BE2C (cell line): ENCODE results near the gene KCTD17.

Source experiments
- DNase-seq: peaks from one replicate; pipeline ENCODE4 v3.0.0-alpha.2; 2020
- H3K27me3 ChIP-seq: fragments of 250-450 bp; sonication (Bioruptor Pico); 2 replicates; pipeline ENCODE4 v1.5.1; 2020; ENCODE audit warnings: mild to moderate bottlenecking
- H3K36me3 ChIP-seq: fragments of 250-450 bp; sonication (Bioruptor Pico); 2 replicates; pipeline ENCODE4 v1.5.1; 2020; ENCODE audit warnings: mild to moderate bottlenecking
- H3K4me1 ChIP-seq: fragments of 250-450 bp; sonication (Bioruptor Pico); 2 replicates; pipeline ENCODE4 v1.5.1; 2020
- H3K4me3 ChIP-seq: 2 replicates; pipeline ENCODE4 v1.5.1; 2011; ENCODE audit warnings: low read depth, low read length
- H3K9me3 ChIP-seq: fragments of 250-450 bp; sonication (Bioruptor Pico); 2 replicates; pipeline ENCODE4 v1.5.1; 2020
- TF ChIP-seq, protein P1 (sequence below): IDR thresholded peaks from 2 replicates; pipeline ENCODE4 v1.5.1; 2012; ENCODE audit warnings: mild to moderate bottlenecking, low read depth, low read length

KCTD17 gene

DNA sequence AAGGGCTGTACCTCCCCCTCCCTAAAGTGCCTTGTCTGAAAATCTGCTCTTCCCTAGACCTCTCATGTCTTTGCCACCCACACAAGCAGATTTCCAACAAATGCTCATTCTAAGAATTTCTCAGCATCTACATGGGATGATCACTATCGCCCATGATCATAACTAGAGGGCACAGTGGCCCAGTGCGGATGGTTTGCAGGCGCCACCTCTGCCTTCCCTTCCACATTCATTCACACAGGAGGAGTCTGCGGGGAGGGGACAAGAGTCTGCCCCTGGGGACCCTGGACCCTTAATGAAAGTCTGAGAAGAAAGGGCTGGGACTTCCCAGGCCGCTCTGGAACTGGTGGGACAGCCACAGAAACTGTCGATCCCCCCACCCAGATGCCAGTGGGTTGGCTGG lies 28.9 kb downstream of the KCTD17 start:
- TF ChIP-seq, protein P1, sequence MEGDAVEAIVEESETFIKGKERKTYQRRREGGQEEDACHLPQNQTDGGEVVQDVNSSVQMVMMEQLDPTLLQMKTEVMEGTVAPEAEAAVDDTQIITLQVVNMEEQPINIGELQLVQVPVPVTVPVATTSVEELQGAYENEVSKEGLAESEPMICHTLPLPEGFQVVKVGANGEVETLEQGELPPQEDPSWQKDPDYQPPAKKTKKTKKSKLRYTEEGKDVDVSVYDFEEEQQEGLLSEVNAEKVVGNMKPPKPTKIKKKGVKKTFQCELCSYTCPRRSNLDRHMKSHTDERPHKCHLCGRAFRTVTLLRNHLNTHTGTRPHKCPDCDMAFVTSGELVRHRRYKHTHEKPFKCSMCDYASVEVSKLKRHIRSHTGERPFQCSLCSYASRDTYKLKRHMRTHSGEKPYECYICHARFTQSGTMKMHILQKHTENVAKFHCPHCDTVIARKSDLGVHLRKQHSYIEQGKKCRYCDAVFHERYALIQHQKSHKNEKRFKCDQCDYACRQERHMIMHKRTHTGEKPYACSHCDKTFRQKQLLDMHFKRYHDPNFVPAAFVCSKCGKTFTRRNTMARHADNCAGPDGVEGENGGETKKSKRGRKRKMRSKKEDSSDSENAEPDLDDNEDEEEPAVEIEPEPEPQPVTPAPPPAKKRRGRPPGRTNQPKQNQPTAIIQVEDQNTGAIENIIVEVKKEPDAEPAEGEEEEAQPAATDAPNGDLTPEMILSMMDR: no peak
- no peak for DNase-seq
- Histone ChIP-seq H3K9me3 (no peaks in the 10 kb centered on the region), H3K4me3 (no peak overlapping the region), H3K36me3 (no peaks in the 10 kb centered on the region), H3K27me3 (peaks cover 17% of the 10 kb centered on the region), H3K4me1 (no peaks in the 10 kb centered on the region)

DNA sequence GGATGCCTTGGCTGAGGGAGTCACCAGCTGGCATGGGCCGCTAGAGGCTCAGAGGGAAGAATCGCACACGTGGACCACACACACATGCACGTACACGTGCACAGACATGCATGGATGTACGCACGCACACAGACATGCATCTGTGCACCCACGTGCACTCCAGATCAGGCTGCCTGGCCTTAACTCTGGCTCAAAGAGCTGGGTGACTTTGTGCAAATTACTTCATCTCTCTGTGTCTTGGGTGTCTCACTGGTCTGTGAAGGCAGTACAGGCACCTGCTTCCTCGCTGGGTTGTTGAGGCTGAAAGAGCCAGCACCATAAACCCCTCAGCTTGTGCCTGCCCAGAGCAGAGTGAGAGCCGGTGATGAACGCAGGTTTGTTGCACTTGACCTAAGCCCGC lies 29.3 kb downstream of the KCTD17 start:
- H3K9me3 ChIP-seq: no peaks in the 10 kb centered on the region
- H3K36me3 ChIP-seq: no peaks in the 10 kb centered on the region
- peaks cover 13% of the 10 kb centered on the region for H3K27me3 ChIP-seq
- no peak for DNase-seq
- TF ChIP-seq, protein P1: no peak
- H3K4me1 ChIP-seq: no peaks in the 10 kb centered on the region
- H3K4me3 ChIP-seq: no peak overlapping the region

DNA sequence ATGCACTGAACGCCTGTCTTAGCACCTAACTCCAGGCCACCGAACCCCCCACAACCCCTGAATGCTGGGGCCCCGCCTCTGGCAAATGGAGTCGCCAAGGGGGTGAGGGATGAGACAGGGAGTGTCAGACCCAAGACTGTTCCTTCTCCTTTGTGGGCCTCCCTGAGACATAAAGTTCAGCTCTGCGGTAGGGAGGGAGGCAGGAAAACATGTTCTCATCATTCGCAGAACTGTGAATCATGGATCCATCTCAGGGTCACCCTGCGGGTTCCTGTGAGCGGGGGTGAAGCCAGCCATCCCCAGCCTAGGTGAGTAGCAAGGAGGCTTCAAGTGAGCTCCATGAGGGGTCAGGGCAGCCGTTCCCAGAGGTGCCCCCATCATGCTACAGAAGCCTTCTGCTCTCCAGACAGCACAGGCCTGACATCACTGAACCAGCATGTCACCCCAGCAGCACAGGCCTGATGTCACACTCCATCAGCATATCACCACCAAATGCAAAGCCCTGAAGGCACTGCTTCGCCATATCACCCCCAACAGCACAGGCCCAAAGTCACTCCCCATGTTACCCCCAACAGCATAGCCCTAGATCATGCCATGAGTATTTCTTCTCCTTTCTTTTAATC lies 30.8 kb downstream of the KCTD17 start:
- Histone ChIP-seq H3K4me1 (no peaks in the 10 kb centered on the region), H3K27me3 (no peaks in the 10 kb centered on the region), H3K36me3 (no peaks in the 10 kb centered on the region), H3K9me3 (no peaks in the 10 kb centered on the region), H3K4me3 (no peak overlapping the region)
- TF ChIP-seq, protein P1: no peak
- no peak for DNase-seq

DNA sequence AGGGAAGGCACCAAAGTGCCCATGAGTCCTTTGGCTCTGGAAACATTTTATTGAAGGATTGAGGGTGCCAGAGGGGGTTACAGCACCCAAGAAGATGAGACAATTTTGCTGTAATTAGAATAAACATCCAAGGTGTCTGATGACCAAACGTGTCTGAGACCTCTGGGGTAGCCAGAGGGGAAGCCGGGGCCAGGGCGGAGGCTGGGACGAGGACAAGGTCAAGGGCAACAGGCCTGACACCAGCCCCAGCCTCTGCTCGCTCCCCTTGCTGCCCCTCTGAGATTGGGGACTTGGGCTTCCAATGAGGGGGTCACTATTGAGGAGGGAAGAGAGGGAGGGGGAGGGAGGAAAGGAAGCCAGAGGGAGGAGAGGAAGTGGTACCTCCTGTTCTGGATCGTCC lies 32.4 kb downstream of the KCTD17 start:
- Histone ChIP-seq H3K4me3 (no peak overlapping the region), H3K4me1 (no peaks in the 10 kb centered on the region), H3K27me3 (no peaks in the 10 kb centered on the region), H3K9me3 (no peaks in the 10 kb centered on the region), H3K36me3 (no peaks in the 10 kb centered on the region)
- TF ChIP-seq, protein P1: no peak
- DNase-seq: no peak

DNA sequence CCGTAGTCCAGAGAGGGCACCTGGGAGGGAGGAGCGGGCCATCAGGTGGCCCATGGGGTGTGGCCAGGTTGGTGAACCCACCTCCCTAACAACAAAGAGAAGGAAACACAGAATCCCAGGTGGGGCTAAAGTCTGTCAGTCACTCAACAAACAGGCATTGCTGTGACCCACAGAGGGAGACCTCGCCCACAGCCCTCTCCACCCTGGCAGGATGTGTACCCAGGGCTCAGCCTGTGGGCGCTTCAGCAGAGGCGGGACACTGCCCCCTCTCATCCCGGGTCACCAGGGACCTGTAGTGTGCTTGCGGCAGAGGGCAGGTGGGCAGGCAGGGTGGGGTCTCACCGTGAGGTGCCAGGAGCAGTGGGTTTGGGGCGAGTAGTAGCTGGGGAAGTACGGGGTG lies 32.8 kb downstream of the KCTD17 start:
- Histone ChIP-seq H3K4me3 (no peak overlapping the region), H3K4me1 (no peaks in the 10 kb centered on the region), H3K36me3 (no peaks in the 10 kb centered on the region), H3K27me3 (no peaks in the 10 kb centered on the region), H3K9me3 (no peaks in the 10 kb centered on the region)
- DNase-seq: no peak
- TF ChIP-seq, protein P1: no peak

DNA sequence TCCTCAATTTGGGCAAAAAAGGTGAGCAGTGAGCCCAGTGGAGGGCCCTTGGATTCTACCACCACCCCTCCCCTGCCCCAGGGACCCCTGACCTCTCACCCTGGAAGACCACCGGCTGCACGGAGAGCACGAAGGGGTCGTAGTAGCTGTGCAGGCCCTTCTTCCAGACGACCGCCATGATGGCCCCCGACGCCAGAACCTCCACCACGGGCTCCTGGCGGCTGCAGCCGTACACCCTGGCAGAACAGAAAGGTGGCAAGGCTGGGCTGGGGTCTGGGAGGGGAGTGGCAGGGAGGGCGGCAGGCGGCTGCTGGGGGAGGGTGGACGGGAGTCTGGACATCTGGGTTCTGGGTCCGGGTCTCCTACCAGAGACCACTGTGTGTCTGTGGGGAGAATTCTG lies 34.6 kb downstream of the KCTD17 start:
- TF ChIP-seq, protein P1: no peak
- Histone ChIP-seq H3K4me1 (no peaks in the 10 kb centered on the region), H3K9me3 (no peaks in the 10 kb centered on the region), H3K27me3 (no peaks in the 10 kb centered on the region), H3K36me3 (no peaks in the 10 kb centered on the region), H3K4me3 (no peak overlapping the region)
- DNase-seq: no peak
